Epithelial cell of esophagus (primary cell): Measurements from ENCODE around the gene B4GALNT3.

Experiments
- DNase-seq: peaks from one replicate; pipeline ENCODE4 v3.0.0; 2010; ENCODE audit warnings: low read depth
- H3K4me3 ChIP-seq: 2 replicates; pipeline ENCODE4 v1.5.1; 2011; ENCODE audit warnings: mild to moderate bottlenecking, low read length, control low read depth
- TF ChIP-seq, protein P1 (sequence below): IDR thresholded peaks from 2 replicates; pipeline ENCODE4 v1.5.1; 2011; ENCODE audit warnings: low read depth, mild to moderate bottlenecking, low read length, control low read depth, inconsistent platforms; ENCODE audit not compliant: insufficient read depth; ENCODE audit errors: missing control alignments

Gene B4GALNT3

DNA sequence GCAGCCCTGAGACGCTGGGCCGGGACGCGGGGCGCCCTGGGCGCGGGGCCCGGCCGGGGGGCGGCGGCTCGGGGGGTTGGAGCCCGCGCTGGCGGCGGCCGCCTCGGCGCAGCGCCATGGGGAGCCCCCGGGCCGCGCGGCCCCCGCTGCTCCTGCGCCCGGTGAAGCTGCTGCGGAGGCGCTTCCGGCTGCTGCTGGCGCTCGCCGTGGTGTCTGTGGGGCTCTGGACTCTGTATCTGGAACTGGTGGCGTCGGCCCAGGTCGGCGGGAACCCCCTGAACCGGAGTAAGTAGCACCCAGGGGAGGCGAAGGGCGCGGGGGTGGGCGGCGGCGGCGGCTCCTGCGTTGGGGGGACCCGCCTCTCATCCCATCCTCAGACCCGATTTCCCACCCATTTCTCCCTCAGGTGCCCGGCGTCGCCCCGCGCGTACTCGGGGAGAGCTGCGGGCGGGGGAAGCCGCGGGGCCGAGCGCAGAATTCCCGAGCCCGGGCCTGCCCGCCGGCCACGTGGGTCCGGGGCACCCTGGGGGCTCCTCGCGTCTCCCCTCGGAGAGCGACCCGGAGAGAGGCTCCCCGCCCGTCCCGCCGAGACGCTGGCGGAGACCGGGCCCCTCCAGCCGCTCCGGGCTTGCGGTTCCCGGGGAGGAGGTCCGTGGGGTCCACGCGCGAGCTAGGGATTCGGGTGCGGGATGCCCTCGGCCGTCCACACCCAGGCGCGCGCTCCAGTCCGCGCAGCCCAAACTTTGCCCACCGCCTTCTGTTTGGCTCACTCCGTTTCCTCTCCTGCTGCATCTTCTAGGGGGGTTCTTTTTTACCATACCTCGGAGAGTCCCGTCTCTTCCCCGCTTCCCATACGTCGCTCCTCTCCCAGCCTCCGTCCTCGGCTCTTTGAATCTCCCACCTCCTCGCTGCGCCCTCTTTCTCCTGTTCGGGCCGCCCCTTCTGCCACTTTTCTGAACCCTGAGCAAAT is 807 bp downstream of the B4GALNT3 start:
- H3K4me3 ChIP-seq, result peak overlapping the region; percentile 46
- no peak for DNase-seq
- TF ChIP-seq, protein P1, sequence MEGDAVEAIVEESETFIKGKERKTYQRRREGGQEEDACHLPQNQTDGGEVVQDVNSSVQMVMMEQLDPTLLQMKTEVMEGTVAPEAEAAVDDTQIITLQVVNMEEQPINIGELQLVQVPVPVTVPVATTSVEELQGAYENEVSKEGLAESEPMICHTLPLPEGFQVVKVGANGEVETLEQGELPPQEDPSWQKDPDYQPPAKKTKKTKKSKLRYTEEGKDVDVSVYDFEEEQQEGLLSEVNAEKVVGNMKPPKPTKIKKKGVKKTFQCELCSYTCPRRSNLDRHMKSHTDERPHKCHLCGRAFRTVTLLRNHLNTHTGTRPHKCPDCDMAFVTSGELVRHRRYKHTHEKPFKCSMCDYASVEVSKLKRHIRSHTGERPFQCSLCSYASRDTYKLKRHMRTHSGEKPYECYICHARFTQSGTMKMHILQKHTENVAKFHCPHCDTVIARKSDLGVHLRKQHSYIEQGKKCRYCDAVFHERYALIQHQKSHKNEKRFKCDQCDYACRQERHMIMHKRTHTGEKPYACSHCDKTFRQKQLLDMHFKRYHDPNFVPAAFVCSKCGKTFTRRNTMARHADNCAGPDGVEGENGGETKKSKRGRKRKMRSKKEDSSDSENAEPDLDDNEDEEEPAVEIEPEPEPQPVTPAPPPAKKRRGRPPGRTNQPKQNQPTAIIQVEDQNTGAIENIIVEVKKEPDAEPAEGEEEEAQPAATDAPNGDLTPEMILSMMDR, result no peak

DNA sequence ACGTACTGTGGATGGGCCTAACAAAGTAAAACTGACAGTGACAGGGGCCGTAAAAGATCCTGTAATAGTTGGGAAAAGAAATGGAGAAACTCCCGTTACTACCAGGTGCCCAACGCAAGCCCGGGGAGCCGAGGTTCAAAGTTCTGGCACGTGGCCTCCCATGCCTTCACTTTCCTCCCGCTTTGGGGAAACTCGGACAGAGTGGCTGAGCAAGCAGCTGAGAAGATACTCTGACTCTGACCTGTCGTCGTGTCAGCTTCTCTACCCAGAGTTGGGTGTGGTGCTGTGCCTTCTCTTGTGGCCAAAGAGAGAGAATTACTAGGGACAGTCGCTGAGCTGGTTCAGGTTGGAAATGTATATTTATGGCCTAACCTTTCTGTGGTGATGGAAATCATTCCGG is 1.7 kb downstream of the B4GALNT3 start:
- DNase-seq, result no peak
- H3K4me3 ChIP-seq, result peak overlapping the region; percentile 46
- TF ChIP-seq, protein P1, result no peak

DNA sequence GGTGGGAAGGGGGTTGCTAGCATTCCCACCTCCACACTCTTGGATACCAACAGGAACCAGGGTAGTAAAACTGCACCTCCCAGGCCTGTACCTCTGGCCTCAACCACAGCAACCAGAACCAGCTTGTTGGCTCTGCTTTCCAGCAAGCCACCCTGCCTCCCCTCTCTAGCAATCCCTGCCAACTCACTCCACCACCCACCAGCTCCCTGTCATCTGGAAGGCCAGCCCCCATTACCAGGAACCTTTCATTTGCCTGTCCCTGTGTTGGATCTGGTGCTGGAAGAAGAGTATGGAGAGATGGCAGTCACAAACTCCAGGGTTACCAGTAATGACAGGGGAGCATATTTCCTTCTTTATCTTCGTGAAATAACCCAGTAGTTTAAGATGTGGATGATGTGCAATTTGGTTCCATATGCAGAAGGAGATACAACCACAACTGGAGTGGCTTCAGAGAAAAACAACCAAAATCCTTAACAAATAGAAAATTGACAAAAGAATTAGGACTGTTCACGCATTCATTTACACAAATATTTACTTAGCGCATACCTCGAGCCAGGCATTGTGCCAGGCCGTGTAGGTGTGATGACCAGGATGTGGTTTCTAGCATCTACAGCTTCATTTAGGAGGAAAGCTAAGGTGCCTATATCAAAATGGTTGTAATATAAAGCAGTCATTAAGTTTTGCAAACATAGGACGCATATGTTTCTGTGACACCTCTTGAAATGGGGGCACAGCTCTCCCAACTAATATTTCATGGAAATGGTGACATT is 3.4 kb downstream of the B4GALNT3 start:
- H3K4me3 ChIP-seq, result no peak overlapping the region
- TF ChIP-seq, protein P1, result no peak
- peak; percentile 81 for DNase-seq

DNA sequence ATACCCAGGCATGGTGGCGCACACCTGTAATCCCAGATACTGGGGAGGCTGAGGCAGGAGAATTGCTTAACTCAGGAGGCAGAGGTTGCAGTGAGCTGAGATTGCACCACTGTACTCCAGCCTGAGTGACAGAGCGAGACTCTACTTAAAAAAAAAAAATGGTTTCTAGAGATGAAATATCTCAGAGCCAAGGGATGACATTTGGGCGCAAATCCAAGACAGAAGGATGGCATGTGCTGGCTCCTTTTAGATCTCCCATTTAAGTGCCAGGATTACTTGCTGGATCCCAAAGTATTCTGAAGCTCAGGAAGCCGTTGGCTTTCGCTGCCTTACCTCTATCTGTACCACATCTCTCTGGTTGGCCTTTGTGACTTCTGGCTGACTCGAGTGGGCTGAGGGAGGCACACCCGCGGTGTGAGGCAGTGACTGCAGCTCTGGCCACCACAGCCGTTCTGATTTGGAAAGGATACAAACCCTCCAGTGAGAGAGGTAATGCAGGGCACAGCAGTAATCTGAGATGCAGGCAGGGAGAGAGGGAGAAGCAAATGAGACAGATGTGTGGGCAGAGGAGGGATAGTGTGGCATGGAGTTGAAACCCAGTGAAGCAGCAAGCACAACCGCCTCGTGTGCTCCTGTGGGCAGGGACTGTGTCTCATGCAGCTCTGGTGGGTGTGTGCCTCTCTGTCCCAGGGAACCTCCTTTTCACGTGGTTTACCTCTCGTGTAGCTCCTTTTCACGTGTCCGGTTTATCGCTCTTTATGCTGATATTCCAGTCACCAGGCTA is 4.9 kb downstream of the B4GALNT3 start:
- DNase-seq, result no peak
- no peak overlapping the region for H3K4me3 ChIP-seq
- TF ChIP-seq, protein P1, result no peak

DNA sequence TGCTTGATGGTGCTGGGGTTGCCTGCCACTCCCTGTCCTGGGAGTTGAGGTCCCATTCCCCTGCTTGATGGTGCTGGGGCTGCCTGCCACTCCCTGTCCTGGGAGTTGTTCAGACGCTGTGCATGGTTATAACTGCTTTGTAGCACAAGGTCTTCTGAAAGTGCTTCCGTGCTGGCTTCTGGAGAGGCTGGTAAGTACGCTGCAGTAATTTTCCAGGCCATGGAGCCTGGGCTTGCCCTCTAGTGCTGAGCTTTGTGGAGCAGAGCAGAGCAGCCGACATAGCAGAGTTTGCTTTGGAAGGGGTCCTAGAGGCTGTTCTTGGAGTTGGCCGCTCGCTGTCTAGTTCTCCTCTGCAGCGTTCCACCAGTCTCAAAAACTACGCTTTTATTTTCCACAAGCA is 6.3 kb downstream of the B4GALNT3 start:
- TF ChIP-seq, protein P1, result no peak
- no peak for DNase-seq
- no peak overlapping the region for H3K4me3 ChIP-seq

DNA sequence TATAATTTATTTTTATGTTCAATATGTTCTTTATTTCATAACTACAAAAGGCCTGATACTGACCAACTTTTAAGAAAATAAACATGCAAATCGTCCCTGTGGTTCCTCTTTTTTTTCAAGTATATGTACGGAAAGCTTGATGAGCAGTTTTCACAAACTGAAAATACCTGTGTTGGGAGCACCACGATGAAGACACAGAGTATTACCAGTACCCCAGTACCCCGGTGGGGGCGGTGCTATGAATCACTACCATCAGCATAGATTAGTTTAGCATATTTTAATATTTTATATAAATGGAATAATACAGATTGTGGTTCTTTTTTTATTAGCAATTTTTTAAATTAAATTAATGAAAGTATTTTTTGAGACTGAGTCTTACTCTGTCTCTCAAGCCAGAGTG is 7.0 kb downstream of the B4GALNT3 start:
- TF ChIP-seq, protein P1, result no peak
- H3K4me3 ChIP-seq, result no peak overlapping the region
- no peak for DNase-seq
